Motor neuron (in vitro differentiated cells): ENCODE data around the gene HK2. TPM values are rescaled to one million over a fixed set of nuclear protein-coding genes. Genes with fewer than 3 reads are reported as not detected.

Experiments used
- ATAC-seq, 8 experiments: fragments of 200-7000 bp; cut with Tn5 transposase; replicated peaks in 6 of 8; 2 replicates each; pipeline ENCODE4 v1.8.0; 2021; ENCODE audit warnings: mild to moderate bottlenecking in 8 of 8, moderate library complexity in 8 of 8
- H3K27ac ChIP-seq, 2 donors: fragments of 250-450 bp; sonication (Bioruptor Pico); 2 replicates each; pipeline ENCODE4 v1.9.0; 2021; ENCODE audit warnings: antibody characterized with exemption in 2 of 2, mild to moderate bottlenecking in 2 of 2, moderate library complexity in 1 of 2
- H3K4me1 ChIP-seq, 2 donors: fragments of 250-450 bp; sonication (Bioruptor Pico); replicated peaks in 1 of 2; 2 replicates each; pipeline ENCODE4 v1.6.1; 2021; ENCODE audit warnings: antibody characterized with exemption in 2 of 2, mild to moderate bottlenecking in 2 of 2, moderate library complexity in 1 of 2
- H3K4me3 ChIP-seq, 5 donors: fragments of 250-450 bp; sonication (Bioruptor Pico); 2 replicates each; pipeline ENCODE4 v1.9.0; 2021; ENCODE audit warnings: antibody characterized with exemption in 5 of 5, mild to moderate bottlenecking in 5 of 5, moderate library complexity in 4 of 5
- WGBS, 10 experiments: fragments of 450-650 bp; shearing (Covaris generic); methylation state at CpG; one replicate each; pipeline ENCODE4 v1.0.0; 2022; 5-methylcytosine and 5-hydroxymethylcytosine counted together
- in situ Hi-C, 9 experiments: fragments of 400-800 bp; cut with MboI; loops; one replicate each; pipeline ENCODE4 v1.15.0; 2021; ENCODE audit warnings: low sequenced_read_pairs in 9 of 9, low pct_unique_long_range_greater_than_20kb in 2 of 9; ENCODE audit not compliant: unreplicated experiment in 9 of 9
- total RNA-seq, 8 experiments: library from RNA; unstranded; fragments of 300-600 nt; gene quantifications; 2 replicates each; pipeline versions ENCODE4 v1.2.3 to v1.2.4, GENCODE V29; 2022

HK2 gene
- total RNA-seq, 8 experiments from 2014 or later: 8.0 to 47.6 (median 21.0) TPM

DNA sequence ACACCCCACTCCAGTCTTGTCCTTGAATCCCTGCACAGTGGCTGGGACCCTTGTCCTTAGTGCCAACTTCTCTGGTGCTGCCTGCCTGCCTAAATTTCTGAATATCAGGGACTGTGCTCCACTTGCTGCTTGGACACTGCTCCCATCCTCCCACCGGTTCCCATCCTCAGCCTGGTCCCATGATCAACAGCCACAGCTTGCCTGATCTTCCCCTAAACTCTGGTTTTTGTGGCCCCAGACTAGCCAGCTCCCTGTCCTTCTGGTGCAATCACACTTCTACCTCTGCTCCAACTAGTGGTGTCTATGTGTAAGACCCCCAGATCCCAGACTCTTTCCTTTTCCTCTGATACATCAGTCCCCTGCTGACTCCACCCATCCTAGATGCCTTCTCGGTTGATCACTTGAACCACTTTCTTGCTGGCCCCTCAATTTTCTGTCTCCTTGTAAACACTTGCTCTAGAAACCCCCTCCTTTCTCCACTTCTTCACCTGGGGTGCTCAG is 87.4 kb downstream of the HK2 start:
- Histone ChIP-seq H3K27ac (no peak overlapping the region), H3K4me3 (no peak overlapping the region), H3K4me1 (no peaks in the 10 kb centered on the region)
- in situ Hi-C loops: loop anchor here in 3 of 9 experiments (25.0 kb wide), 1 partner anchor 691 kb away; no protein-coding TSS in a partner anchor
- no peak for ATAC-seq
- WGBS, 10 experiments: 20 to 90% (median 73%) methylated on average over 1 to 2 of the region's 2 CpGs; no CpG with 5 or more reads in 6 of the 10 experiments

DNA sequence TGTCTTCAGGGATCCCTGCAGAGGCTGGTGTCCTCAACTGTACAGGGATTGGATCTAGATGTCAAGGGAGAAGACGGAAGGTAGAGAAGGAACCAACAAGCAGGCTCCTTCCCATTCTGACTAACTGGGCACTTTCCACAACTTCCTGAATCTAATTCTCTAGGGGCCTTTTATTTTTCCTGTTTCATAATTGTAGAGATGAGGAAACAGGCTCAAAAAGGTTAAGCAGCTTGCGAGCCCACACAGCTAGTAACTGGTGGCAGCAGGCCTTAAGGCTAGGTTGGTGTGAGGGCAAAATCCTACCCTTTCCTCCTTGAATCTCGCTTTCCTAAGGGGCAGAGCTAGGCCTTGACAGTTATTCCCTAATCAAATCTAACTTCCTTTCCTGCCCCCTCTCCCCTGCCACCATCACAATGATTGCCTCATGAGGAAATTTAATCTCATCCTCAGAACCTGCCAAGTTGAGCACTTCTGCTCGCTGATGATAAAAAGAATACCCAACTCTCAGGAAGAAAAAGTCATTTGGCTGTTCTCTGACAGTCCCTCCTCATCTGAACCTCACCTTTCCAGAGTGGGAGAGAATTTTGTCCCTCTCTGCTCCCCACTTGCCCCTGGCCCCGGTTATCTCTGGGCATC is 88.8 kb downstream of the HK2 start:
- ATAC-seq: no peak
- H3K4me1 ChIP-seq: no peaks in the 10 kb centered on the region
- in situ Hi-C loops: loop anchor here in 3 of 9 experiments (25.0 kb wide), 1 partner anchor 690 kb away; no protein-coding TSS in a partner anchor
- 55 to 100% (median 86%) methylated on average over 1 to 5 of the region's 5 CpGs; no CpG with 5 or more reads in 1 of the 10 experiments for WGBS, 10 experiments
- H3K4me3 ChIP-seq: no peak overlapping the region
- no peak overlapping the region for H3K27ac ChIP-seq

DNA sequence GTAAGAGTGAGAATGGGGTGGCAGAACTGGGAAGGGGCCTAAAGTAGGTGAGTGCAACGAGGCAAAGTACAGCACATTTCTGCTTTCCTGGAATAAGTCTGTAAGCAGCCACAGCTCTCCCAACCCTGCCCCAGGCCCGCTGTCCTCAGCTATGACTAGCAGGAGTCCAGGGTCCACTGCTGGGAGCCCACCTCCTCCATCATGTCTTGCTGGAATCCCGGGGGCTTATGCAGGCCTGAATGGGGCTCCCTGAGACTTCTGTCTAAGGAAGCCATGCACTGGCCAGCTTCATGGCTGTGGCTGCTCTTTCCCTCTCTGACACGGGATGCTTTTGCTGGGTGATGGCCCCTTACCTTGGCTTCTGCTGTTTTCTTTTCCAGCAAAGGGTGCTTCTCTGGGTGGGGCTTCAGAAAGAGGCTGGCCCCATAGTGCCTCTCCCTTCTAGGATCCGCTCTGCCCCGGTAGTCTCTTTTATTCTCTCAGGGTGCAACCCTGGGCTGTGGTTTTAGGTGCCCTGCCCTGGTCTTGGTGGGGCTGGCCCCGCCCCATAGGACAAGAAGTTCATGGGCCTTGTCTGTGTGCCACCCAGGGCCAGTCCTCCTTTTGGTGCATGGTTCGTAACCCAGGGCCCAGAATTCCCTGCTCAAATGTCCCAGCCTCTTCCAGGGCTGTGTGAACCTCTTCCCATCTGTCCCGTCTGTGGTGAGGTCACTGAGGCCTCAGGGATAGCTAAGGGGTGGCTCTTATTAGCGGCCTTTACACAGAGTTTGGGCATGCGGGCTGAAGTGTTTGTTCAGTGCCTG is 90.7 kb downstream of the HK2 start:
- WGBS, 10 experiments: 60 to 100% (median 91%) methylated on average over 1 to 5 of the region's 11 CpGs; no CpG with 5 or more reads in 2 of the 10 experiments
- Histone ChIP-seq H3K27ac (no peak overlapping the region), H3K4me1 (no peaks in the 10 kb centered on the region), H3K4me3 (no peak overlapping the region)
- in situ Hi-C loops: loop anchor here in 3 of 9 experiments (25.0 kb wide), 1 partner anchor 688 kb away; no protein-coding TSS in a partner anchor
- ATAC-seq: peak in 3 of 8 experiments; percentile 34 to 45 (median 43)

DNA sequence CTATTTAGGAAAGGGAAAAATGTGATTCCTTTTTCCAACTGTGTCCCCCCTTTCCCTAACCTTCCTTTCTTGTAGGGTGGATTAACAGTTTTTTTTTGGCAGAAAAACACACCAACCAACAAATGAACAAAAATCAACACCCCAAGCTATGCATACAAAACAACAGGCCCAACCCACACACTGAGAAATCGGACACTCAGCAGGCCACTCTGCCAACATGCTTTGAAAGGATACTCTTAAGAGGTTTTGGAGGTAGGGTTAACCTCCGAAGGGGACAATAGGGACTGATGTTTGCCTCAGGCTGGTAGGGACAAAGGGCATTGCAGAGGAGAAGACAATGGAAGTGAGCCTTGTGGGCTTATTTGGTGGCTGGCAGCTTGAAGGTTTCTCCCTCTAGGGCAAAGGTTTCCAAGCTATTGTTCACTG is 91.4 kb downstream of the HK2 start:
- 0 to 80% (median 40%) methylated on average over 1 of the region's 2 CpGs; no CpG with 5 or more reads in 5 of the 10 experiments for WGBS, 10 experiments
- Histone ChIP-seq H3K4me1 (no peaks in the 10 kb centered on the region), H3K27ac (no peak overlapping the region), H3K4me3 (no peak overlapping the region)
- in situ Hi-C loops: no loop called here
- ATAC-seq: peak in 1 of 8 experiments; percentile 59

DNA sequence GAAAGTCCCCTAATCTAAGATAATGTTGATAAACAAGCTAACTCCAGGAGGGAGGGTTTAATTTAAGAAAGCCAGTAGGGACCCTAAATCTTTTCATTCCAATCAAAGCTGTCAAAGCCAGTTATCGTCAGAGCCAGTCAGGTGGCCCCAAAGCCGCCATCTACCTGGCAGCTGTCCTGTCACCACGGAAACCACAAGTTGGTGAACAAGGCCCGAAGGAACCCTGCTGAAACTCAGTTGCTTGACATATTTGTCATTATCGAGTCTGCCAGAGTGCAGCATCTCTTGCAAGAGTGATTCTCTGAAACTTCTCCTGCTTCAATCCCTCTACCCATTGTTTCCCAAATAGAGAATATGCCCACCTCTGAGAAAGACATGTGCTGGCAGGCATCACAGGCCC is 93.7 kb downstream of the HK2 start:
- in situ Hi-C loops: no loop called here
- no peak overlapping the region for H3K4me3 ChIP-seq
- no peak for ATAC-seq

DNA sequence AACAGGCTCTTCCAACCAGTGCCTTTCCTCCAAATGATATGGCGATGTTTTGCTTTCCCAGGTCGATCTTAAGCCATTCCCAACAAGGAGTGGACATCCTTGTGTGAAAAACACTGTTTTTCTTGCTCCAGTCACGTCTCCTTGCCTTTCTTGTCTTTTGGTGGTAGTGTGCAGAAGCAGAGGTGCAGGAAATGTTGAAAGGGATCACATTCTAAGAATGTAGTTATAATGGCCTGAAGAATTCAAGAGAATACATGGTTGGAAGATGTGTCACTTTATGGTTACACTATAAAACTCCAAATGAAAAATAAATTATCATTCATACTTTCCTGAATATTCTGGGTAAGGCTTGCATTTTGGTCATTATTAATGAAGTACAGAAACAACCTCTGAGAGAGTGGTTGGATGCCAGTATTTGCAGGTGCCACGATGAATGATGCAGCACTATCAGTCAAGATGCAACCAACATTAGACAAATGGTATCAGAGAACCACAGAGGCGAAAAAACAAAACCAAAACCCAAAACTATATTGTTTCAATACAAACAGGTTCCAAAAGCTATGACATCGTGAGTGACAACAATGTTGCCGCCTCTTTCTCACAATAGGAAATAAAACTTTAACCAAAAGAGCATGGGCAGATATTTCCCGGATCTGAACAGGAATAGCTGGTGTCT is 97.0 kb downstream of the HK2 start:
- 8 to 93% (median 84%) methylated on average over 2 to 8 of the region's 8 CpGs; no CpG with 5 or more reads in 1 of the 10 experiments for WGBS, 10 experiments
- Histone ChIP-seq H3K4me3 (no peak overlapping the region), H3K27ac (no peak overlapping the region), H3K4me1 (peaks cover 0 to 2% of the 10 kb centered on the region in 2 donors)
- ATAC-seq: no peak
- in situ Hi-C loops: no loop called here

More for the DNA sequence above, 93.7 kb downstream of the HK2 start:
- Histone ChIP-seq H3K27ac (no peak overlapping the region), H3K4me1 (no peaks in the 10 kb centered on the region)
- 60 to 100% (median 81%) methylated on average over 1 to 5 of the region's 5 CpGs; no CpG with 5 or more reads in 3 of the 10 experiments for WGBS, 10 experiments

DNA sequence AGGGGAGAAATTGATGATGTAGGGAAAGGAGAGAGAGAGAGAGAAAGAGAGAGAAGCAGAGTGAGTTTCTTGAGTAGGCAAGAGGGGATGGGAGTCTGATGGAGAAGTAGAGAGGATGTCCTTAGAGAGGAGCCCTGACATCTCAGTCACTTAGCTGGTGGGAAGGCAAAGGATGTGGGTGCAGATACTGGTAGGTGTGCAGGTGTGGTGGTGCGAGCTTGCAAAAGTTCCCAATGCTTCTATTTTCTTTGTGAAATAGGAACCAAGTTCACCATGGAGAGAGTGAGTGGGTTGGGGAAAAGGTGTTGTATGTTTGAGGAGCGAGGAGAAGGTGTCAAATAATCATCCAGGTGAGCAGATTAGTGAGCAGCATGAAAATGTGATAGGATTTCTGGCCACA is 98.0 kb downstream of the HK2 start:
- no peak overlapping the region for H3K4me3 ChIP-seq
- 20 to 100% (median 71%) methylated on average over 1 to 2 of the region's 2 CpGs; no CpG with 5 or more reads in 2 of the 10 experiments for WGBS, 10 experiments
- in situ Hi-C loops: no loop called here
- H3K27ac ChIP-seq: no peak overlapping the region
- peaks cover 0 to 2% of the 10 kb centered on the region in 2 donors for H3K4me1 ChIP-seq
- no peak for ATAC-seq

DNA sequence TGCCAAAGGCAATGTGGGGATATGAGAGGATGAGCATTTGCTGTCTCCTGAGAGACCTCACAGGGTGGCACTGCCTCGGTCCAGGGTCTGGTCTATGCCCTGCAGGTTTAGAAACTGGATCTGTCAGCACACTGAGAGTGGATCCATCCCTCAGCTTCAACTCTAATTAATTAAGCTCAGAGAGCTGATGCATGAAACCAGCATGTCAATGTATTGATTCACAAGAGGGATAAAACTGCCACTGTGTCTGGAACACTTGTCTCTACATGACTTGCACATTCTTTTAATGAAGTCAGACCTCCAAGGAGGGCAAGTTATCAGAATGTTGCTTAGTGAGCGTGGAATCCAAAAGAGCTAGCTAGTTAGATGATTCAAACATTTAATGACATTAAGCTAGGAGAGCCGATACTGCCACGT is 102.1 kb downstream of the HK2 start:
- ATAC-seq: peak in 2 of 8 experiments; percentile 40 to 52
- no peak overlapping the region for H3K4me3 ChIP-seq
- in situ Hi-C loops: no loop called here
- peaks cover 0 to 2% of the 10 kb centered on the region in 2 donors for H3K4me1 ChIP-seq
- WGBS, 10 experiments: 30 to 100% (median 100%) methylated on average over 1 to 4 of the region's 4 CpGs; no CpG with 5 or more reads in 1 of the 10 experiments
- H3K27ac ChIP-seq: no peak overlapping the region

DNA sequence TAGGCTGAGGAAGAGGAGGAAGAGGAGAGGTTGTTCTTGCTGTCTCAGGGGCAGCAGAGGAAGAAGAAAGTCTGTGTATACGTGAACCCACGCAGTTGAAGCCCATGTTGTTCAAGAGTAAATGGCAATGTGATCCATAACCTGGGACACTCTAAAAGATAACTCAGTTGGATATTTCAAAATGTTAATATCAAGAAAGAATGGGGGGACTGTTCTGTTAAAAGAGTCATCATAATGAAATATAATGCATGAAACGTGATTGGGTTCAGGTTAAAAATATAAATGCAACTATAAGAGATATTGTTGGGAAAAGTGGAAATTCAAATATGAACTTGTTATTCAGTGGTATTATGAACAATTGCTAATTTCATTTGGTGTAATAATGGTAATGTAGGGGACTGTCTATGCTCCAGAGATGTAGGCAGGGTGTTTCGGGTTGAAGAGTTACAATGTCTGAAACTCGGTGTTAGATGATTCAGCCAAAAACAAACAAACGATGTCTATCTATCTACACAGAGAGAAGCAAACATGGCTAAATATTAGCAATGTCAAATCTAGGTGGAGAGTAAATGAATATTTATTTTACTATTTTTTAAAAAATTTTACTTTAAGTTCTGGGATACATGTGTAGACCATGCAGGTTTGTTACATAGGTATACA is 103.4 kb downstream of the HK2 start:
- Histone ChIP-seq H3K27ac (no peak overlapping the region), H3K4me1 (peaks cover 0 to 2% of the 10 kb centered on the region in 2 donors), H3K4me3 (no peak overlapping the region)
- in situ Hi-C loops: no loop called here
- 0 to 100% (median 91%) methylated on average over 1 to 6 of the region's 6 CpGs for WGBS, 10 experiments
- ATAC-seq: no peak

DNA sequence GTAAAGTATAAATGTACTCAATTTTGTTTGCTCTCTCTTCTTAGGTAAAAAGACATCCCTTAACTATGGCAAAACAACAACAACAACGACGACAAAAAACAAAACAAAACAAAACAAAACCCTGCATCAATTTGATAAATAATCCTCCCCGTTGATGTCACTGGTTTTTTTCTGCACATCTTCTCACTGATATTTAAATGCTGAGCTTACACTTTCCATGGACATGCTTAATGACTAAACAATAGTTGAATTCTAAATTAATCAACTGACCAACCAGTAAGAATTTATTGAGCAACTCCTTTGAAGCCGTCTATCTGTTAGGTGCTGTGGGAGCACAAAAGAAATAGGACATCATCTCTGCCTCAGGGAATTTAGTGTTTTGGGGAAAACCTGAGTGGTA is 104.3 kb downstream of the HK2 start:
- H3K4me1 ChIP-seq: peaks cover 0 to 2% of the 10 kb centered on the region in 2 donors
- no peak for ATAC-seq
- 66 to 100% (median 92%) methylated on average over 1 to 4 of the region's 4 CpGs for WGBS, 10 experiments
- no peak overlapping the region for H3K27ac ChIP-seq
- in situ Hi-C loops: no loop called here
- no peak overlapping the region for H3K4me3 ChIP-seq

DNA sequence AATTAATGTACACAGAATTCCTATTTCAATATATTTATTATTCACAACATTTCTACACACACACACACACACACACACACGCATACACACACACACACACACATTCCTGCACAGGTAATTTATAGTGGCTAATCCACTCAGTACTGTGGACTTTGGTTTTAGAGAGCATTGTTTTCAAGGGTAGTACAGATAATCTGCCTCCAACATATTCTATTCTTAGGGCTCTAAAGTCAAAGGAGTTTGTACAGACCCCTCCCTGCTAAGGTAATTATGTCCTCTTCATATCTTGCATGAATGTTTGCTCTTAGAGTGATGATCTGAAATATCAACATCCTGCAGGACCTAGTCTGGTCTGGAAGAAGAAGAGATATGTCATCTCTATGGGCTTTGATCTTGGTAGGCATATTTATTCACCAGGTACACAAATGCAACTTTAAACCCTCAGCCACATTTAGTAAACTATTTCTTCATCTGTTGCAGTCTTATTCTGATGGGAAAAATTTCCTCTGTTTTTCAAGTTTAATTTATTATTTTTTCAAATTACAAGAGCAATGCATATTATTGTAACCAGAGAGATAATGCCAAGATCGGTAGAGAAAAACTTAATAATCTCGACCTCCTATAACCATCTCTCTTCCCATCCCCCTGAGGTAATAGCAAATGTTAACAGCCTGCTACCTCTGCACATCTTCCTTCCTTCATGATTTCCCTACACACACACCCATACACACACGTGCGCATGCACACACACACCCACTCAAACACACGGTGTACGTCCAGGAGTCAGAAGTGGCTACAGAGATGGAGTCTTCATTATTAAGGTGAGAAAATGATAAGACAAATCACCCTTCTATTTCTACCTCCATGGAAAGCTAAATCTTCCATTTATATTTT is 106.2 kb downstream of the HK2 start:
- ATAC-seq: no peak
- in situ Hi-C loops: no loop called here
- Histone ChIP-seq H3K4me1 (peaks cover 0 to 2% of the 10 kb centered on the region in 2 donors), H3K4me3 (no peak overlapping the region), H3K27ac (no peak overlapping the region)
- WGBS, 10 experiments: 30 to 100% (median 83%) methylated on average over 2 to 7 of the region's 7 CpGs
